GM06990 (cell line): ENCODE measurements around the gene AP1S2.
A peak's percentile ranks its signal among the peaks of the same experiment; 100 is the strongest.

ENCODE experiments used
- DNase-seq: peaks from one replicate; pipeline ENCODE4 v3.0.0-alpha.2; 2011; ENCODE audit not compliant: insufficient read length; ENCODE audit errors: extremely low read depth
- H3K27me3 ChIP-seq: replicated peaks from 2 replicates; pipeline ENCODE4 v1.6.0; 2011; ENCODE audit warnings: low read length; ENCODE audit not compliant: control insufficient read depth, insufficient read depth
- H3K36me3 ChIP-seq: 2 replicates; pipeline ENCODE4 v1.5.1; 2011; ENCODE audit warnings: low read length; ENCODE audit not compliant: control insufficient read depth, insufficient read depth
- H3K4me3 ChIP-seq: replicated peaks from 2 replicates; pipeline ENCODE4 v1.5.1; 2011; ENCODE audit warnings: low read depth, mild to moderate bottlenecking, control low read depth, low read length
- CTCF ChIP-seq: IDR thresholded peaks from 2 replicates; pipeline ENCODE4 v1.5.1; 2011; ENCODE audit warnings: low read length, control low read depth, mild to moderate bottlenecking, inconsistent platforms; ENCODE audit not compliant: insufficient read depth, poor library complexity, severe bottlenecking

The AP1S2 gene

GRCh38 chrX:15854712-15855567 lies at the start of gene AP1S2:
TSS of gene AP1S2 (minus strand) at chrX:15854813. CDS start at chrX:15852524, 2,289 bp downstream.
- no peak for TF ChIP-seq CTCF
- no peaks in the 10 kb centered on the region for H3K27me3 ChIP-seq
- H3K4me3 ChIP-seq = peak within 1 kb of the TSS; percentile 86
- 0 out of 2 replicates have a peak, but pooled peaks cover 1% of the 10 kb centered on the region for H3K36me3 ChIP-seq
- peak; percentile 99 for DNase-seq

- DNase-seq = peak; percentile 76
- no peak overlapping the region; the same call in 1 of the 2 replicates for H3K4me3 ChIP-seq
- no peaks in the 10 kb centered on the region for H3K27me3 ChIP-seq
- no peak for TF ChIP-seq CTCF
- H3K36me3 ChIP-seq = no peaks in the 10 kb centered on the region
These were observed 48.6 kb upstream of the AP1S2 start for GRCh38 chrX:15903186-15903681.

- Histone ChIP-seq H3K4me3 (no peak overlapping the region), H3K27me3 (no peaks in the 10 kb centered on the region), H3K36me3 (no peaks in the 10 kb centered on the region)
- no peak for TF ChIP-seq CTCF
- no peak for DNase-seq
These were observed 40.7 kb upstream of the AP1S2 start for GRCh38 chrX:15895334-15895733.

GRCh38 chrX:15894724-15895123 lies 40.1 kb upstream of the AP1S2 start:
- Histone ChIP-seq H3K27me3 (no peaks in the 10 kb centered on the region), H3K36me3 (no peaks in the 10 kb centered on the region), H3K4me3 (no peak overlapping the region)
- no peak for DNase-seq
- TF ChIP-seq CTCF = no peak

GRCh38 chrX:15890463-15890862 lies 35.9 kb upstream of the AP1S2 start:
- H3K36me3 ChIP-seq = no peaks in the 10 kb centered on the region
- no peak for TF ChIP-seq CTCF
- no peaks in the 10 kb centered on the region for H3K27me3 ChIP-seq
- no peak overlapping the region for H3K4me3 ChIP-seq
- no peak for DNase-seq
